HG02973 (cell line): ENCODE data around the gene SLMAP.

Source experiments
- ATAC-seq: cut with Tn5 transposase; IDR thresholded peaks from one replicate; pipeline ENCODE4 v1.9.1; 2021; ENCODE audit warnings: moderate library complexity; ENCODE audit not compliant: unreplicated experiment

SLMAP gene

DNA sequence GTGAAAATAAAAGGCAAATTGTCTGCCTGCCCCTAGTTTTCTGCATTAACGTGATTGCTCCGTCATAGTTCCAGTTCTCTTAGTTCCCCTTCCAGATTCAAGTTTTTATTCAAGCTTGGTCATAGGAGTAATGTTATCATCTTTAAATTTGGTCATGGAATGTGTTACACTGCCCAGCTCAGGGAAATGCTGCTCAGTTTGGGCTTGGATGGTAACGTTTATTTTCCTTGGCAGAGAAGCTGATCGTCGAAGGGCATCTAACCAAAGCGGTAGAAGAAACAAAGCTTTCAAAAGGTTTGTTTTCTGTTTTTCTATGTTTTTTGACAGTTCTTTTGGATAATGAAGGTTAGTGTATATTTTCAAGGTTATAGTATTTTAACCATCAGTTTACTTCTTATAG lies 133.7 kb downstream of the SLMAP start:
- ATAC-seq, result no peak

DNA sequence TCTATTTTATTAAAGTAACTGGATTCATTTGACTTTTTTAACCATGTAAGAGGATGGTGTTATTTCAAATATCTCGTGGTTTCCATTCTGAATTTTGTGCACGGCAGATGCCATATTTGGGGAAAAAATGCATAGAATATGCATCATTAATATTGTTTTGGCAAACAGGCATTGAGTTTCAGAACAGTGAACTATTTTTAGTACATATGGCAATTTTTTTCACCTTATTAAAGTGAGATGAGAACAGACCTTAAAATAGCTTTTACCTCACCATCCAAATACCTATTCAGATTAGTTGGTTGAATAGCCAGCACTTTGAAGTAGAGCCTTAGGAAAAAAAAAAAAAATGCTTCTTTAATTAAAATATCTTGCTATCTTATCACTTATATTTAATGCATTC lies 134.8 kb downstream of the SLMAP start:
- no peak for ATAC-seq

GRCh38 chr3:57892423-57892822 lies 136.3 kb downstream of the SLMAP start:
- no peak for ATAC-seq

- ATAC-seq, result no peak
Observed at GRCh38 chr3:57893156-57893555, 137.0 kb downstream of the SLMAP start.

- no peak for ATAC-seq
Observed at GRCh38 chr3:57893668-57894067, 137.6 kb downstream of the SLMAP start.

- ATAC-seq, result no peak
Observed at GRCh38 chr3:57896031-57896430, 139.9 kb downstream of the SLMAP start.

DNA sequence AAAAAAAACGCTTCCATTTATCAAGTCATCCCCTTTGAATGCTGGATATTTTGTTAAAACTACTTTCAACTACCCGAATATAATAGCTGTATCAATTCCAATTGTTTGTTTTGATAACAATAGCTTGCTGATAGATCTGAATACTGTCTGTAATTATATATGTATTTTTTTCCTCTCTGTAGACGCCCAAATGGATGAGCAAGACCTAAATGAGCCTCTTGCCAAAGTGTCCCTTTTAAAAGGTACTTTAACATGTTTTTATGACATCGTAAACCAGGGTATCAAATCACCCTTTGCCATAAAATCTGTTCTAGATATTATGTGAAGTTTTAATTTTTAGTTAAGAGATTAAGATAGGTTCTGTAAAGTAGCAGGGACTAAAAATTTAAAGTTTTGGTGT lies 140.6 kb downstream of the SLMAP start:
- no peak for ATAC-seq

DNA sequence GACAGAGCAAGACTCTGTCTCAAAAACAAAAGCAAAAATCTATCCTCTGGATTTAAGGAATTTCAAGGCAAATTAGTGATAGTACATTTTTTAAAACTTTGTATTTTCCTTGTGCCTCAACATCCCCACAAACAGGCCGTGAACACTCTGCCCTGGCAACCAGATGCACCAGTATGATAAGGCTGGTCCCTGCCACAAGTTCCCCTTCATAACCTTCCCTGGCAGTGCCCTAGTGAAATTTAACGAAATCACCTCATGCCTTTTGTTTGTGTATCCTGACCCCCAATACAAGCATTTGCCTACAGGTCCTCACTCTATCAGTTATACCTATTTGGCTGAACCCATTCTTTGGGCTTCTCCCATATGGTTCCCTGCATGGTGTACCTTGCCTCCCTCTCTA lies 144.7 kb downstream of the SLMAP start:
- ATAC-seq, result no peak

DNA sequence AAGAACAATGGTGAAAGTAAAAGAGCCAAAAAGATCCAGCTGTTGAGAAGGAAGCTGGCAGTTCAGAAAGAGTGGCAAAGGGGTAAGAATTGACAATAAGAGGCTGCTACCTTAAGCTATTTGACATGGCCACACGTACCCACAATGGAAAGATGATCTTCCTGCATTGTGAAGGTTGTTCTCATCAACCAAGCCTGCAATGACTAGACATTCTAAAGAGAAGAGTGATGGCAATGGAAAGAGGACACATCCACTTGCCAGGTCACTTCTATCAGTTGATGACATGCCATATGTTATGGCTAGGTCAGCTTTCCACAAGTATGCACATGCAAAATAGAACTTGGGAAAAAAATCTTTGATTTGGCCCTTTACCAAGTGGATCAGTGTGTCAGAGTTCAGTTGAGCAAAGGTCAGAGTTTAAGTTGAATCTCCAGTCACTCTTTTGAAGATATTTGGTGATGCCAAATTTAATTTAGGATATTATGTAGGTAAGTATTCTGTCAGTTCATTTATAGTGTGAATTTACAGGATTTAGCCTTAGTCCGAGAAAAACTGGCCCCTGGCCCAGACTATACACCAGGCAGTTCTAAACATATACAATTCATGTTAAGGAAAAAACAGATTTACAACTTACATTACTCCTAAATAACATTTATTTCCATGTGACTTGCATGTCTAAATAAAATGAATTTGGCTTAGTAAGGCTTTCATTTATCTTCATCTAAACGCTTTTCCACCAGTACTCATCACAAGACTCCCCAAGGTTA lies 147.2 kb downstream of the SLMAP start:
- ATAC-seq, result no peak

DNA sequence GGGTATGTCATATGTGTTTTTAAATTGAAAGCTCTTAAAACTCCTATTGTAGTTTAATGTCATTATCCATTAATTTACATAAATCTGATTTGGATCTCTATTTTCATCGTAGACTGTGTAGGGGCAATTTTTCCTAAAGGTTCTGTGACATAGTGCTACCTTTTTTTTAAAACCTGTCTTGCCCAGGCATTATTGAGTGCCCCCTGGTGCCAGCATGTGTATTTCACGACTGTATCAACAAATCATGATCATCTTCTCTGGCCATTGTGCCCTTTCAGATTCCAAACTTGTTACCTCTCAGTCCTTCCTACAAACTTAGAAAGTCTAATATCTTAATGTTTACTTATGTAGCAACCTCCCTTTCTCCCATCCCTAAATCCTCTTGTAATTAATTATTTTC lies 154.9 kb downstream of the SLMAP start:
- no peak for ATAC-seq

DNA sequence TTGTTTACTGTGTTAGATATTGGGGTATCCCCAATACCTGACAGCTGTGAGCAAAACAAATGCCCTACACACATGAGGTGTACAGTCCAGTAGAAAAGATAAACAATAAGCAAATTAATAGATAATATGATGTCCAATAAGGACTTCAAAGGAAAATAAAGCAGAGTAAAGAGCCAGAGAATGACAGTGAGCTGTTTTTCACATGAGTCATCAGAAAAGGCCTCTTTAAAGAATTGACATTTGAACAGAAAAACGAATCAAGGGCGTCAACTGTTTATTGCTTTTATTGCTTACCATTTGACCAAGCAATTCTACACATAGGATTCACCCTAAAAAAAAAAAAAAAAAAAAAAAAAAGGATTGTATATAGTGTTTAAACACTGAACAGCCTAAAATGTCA lies 155.5 kb downstream of the SLMAP start:
- no peak for ATAC-seq

DNA sequence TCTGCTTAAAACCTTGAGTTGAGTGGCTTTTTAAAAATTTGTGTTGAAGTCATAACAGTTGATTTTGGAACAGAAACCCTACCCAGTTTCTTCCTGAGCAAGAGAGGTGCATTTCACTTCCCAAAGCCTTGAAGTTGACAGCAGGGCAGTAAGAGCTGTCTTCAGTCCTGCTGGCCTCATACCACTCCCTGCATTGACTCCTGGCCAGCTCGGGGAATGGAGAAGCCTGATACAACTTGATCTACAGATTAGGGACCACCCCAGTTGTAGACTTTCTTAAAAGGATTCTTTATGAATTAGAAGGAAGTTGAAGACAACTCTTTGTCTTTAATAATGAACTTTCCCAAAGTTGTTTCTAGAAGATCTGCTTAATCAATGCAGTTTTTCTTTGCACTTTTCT lies 161.5 kb downstream of the SLMAP start:
- ATAC-seq, result no peak

- ATAC-seq, result no peak
Observed at GRCh38 chr3:57918123-57918837, 162.2 kb downstream of the SLMAP start.

- ATAC-seq, result no peak
Observed at GRCh38 chr3:57919987-57920386, 163.9 kb downstream of the SLMAP start.

DNA sequence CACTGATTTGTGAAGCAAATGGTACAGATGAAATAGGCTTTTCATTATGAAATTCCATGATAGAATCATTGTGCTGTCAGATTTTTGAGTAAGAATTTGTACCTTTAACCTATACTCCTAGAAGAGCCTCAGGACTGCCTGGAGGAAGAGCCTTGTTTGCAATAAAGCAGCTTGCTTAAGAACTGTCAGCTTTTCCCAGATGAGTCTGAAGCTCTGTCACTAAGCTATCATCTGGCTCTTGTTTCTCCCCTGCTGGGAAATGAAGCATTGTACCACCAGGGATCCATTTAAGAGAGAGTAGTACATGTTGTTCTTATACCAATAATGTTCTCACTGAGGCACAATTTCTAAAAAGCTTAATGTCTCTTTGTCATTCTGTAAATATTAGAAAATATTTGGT lies 167.0 kb downstream of the SLMAP start:
- ATAC-seq, result no peak

- no peak for ATAC-seq
Observed at GRCh38 chr3:57923752-57924151, 167.6 kb downstream of the SLMAP start.

DNA sequence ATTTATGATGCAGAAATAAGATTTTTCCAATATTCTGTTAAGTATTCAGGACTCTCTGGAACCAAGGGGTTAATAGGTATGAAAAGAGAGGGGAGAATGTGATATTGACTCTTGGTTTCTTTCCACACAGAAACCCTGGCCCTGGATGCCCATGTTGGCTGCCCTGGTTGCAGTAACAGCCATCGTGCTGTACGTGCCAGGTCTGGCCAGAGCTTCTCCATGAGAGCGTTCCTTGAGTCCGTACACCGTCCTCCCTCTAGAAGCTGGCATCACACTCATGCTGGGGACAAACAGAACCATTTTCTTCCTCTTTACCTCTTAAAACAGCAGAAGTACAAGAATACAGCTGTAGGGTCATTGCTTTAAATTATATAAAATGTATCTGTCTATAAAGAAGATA lies 171.1 kb downstream of the SLMAP start:
- no peak for ATAC-seq

DNA sequence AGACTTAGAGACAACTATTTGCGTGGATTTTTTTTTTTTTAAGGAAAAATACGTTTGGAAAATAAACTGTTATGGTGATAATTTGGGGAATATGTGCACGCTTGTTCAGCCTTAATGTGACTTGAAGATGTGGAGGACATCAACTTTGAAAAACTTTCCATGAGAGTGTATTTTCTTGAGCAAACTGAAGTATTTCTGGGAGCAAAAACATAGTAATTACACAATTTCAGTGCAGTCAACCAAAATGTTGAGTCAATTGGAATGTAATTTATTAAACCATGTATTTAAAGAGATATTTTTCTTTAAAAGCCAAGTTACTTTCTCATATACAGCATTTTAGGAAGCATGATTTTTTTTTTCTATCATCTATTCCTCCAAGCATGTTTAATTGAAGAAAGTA lies 171.8 kb downstream of the SLMAP start:
- ATAC-seq, result no peak

DNA sequence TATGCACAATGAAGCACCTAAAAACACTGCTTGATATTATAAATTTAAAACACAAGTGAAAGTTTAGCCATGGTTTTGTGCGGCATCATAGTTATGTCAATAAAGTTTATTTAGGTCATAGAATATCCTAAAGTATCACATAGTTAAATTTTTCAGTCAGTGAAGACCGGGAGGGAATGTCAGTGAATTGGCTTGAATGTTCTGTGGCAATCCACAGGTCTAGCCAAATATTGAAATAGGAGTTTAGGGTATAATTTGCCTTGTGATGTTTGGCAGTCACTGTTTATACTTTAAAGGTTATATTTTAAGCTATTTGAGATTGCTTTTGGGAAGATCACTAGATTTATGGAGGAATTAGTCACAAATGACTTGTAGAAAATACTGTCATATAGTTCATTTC lies 172.4 kb downstream of the SLMAP start:
- no peak for ATAC-seq

- no peak for ATAC-seq
Observed at GRCh38 chr3:57929988-57930387, 173.9 kb downstream of the SLMAP start.

GRCh38 chr3:57933602-57934001 lies 177.5 kb downstream of the SLMAP start:
- ATAC-seq, result no peak

DNA sequence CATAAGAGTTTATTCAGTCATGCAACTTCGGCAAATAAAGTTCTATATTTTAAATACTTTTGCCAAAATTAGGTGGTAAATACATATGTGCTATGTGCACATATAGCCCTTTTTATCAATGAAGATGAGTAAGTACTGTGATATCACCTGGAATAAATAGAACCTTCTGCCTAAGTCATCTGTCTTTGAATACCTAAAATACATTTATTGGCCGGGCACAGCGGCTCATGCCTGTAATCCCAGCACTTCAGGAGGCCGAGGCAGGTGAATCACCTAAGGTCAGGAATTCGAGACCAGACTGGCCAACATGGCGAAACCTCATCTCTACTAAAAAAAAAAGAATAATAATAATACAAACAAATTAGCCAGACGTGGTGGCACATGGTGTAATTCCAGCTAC lies 178.3 kb downstream of the SLMAP start:
- no peak for ATAC-seq

- no peak for ATAC-seq
Observed at GRCh38 chr3:57935539-57935938, 179.4 kb downstream of the SLMAP start.
